ENCODE results near the gene PNKD. TPM values are rescaled to one million over a fixed set of nuclear protein-coding genes. Genes with fewer than 3 reads are reported as not detected.
A peak's percentile ranks its signal among the peaks of the same experiment; 100 is the strongest.

The PNKD gene, protein sequence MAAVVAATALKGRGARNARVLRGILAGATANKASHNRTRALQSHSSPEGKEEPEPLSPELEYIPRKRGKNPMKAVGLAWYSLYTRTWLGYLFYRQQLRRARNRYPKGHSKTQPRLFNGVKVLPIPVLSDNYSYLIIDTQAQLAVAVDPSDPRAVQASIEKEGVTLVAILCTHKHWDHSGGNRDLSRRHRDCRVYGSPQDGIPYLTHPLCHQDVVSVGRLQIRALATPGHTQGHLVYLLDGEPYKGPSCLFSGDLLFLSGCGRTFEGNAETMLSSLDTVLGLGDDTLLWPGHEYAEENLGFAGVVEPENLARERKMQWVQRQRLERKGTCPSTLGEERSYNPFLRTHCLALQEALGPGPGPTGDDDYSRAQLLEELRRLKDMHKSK
- total RNA-seq (ENCODE audit: low replicate concordance): 58.4 and 66.4 TPM in 2 replicates
- long read RNA-seq, transcript PNKD-201 (3 exons, 758 nt): major isoform, 11 of 13 reads
- long read RNA-seq, partial matches to known transcripts: 1 of 13 reads
- long read RNA-seq, other reads (novel, unspliced or antisense): 1 of 13 reads

- Mint-ChIP-seq H3K36me3 (peaks cover 17% of the 10 kb centered on the region), H3K4me1 (ENCODE audit: unreplicated experiment) (peaks cover 32% of the 10 kb centered on the region), H3K27me3 (no peaks in the 10 kb centered on the region), H3K9me3 (no peaks in the 10 kb centered on the region), H3K4me3 (peak within 1 kb of the TSS; percentile 93), H3K27ac (peak within 1 kb of the TSS; percentile 93)
- TF ChIP-seq, protein P1, sequence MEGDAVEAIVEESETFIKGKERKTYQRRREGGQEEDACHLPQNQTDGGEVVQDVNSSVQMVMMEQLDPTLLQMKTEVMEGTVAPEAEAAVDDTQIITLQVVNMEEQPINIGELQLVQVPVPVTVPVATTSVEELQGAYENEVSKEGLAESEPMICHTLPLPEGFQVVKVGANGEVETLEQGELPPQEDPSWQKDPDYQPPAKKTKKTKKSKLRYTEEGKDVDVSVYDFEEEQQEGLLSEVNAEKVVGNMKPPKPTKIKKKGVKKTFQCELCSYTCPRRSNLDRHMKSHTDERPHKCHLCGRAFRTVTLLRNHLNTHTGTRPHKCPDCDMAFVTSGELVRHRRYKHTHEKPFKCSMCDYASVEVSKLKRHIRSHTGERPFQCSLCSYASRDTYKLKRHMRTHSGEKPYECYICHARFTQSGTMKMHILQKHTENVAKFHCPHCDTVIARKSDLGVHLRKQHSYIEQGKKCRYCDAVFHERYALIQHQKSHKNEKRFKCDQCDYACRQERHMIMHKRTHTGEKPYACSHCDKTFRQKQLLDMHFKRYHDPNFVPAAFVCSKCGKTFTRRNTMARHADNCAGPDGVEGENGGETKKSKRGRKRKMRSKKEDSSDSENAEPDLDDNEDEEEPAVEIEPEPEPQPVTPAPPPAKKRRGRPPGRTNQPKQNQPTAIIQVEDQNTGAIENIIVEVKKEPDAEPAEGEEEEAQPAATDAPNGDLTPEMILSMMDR (conservative IDR thresholded peaks at IDR 0.05): no peak
- DNase-seq (ENCODE audit: extremely low spot score, unreplicated experiment): peak; percentile 100
Observed at GRCh38 chr2:218269900-218270720, at the start of gene PNKD, which contains the start of gene AAMP. TSS of gene PNKD (plus strand) at chr2:218270519. CDS start at chr2:218270536, 17 bp downstream. TSS of gene AAMP (minus strand) at chr2:218270137. CDS start at chr2:218270086, 51 bp downstream.

- Mint-ChIP-seq H3K4me3 (peak overlapping the region; percentile 67), H3K27ac (peak overlapping the region; percentile 8), H3K36me3 (peaks cover 18% of the 10 kb centered on the region), H3K4me1 (ENCODE audit: unreplicated experiment) (peaks cover 44% of the 10 kb centered on the region), H3K27me3 (no peaks in the 10 kb centered on the region), H3K9me3 (no peaks in the 10 kb centered on the region)
- TF ChIP-seq, protein P1 (conservative IDR thresholded peaks at IDR 0.05): no peak
- no peak for DNase-seq (ENCODE audit: extremely low spot score, unreplicated experiment)
Observed at GRCh38 chr2:218221000-218221399, 49.3 kb upstream of the PNKD start.

GRCh38 chr2:218223046-218223445 lies 47.3 kb upstream of the PNKD start:
- H3K27ac Mint-ChIP-seq: peak overlapping the region; percentile 80
- no peaks in the 10 kb centered on the region for H3K27me3 Mint-ChIP-seq
- peaks cover 24% of the 10 kb centered on the region for H3K36me3 Mint-ChIP-seq
- H3K9me3 Mint-ChIP-seq: no peaks in the 10 kb centered on the region
- peaks cover 44% of the 10 kb centered on the region for H3K4me1 Mint-ChIP-seq (ENCODE audit: unreplicated experiment)
- TF ChIP-seq, protein P1 (conservative IDR thresholded peaks at IDR 0.05): no peak
- H3K4me3 Mint-ChIP-seq: peak overlapping the region; percentile 36
- no peak for DNase-seq (ENCODE audit: extremely low spot score, unreplicated experiment)

DNA sequence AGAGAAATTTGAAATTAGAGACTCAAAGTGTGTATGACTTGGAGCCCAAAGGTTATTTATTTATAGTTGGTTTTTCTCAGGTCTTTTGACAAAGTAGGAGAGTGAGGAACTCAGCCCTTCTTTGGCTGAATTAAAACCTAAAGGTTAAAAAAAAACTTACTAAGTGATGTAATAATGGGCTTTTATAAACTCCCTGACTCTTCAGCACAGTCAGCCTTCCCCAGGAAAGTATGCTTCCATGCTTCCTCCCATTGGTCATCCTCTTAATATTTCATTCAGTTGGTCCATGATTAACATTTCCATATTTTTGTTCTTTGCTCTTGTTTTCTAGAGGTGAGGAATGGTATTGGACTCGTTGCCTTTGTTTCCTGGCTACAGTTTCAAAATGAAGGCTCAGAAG lies 46.1 kb upstream of the PNKD start:
- Mint-ChIP-seq H3K4me3 (no peak overlapping the region), H3K4me1 (ENCODE audit: unreplicated experiment) (peaks cover 33% of the 10 kb centered on the region), H3K27ac (peak overlapping the region; percentile 51), H3K9me3 (no peaks in the 10 kb centered on the region), H3K27me3 (no peaks in the 10 kb centered on the region), H3K36me3 (peaks cover 30% of the 10 kb centered on the region)
- DNase-seq (ENCODE audit: extremely low spot score, unreplicated experiment): no peak
- TF ChIP-seq, protein P1 (conservative IDR thresholded peaks at IDR 0.05): no peak

DNA sequence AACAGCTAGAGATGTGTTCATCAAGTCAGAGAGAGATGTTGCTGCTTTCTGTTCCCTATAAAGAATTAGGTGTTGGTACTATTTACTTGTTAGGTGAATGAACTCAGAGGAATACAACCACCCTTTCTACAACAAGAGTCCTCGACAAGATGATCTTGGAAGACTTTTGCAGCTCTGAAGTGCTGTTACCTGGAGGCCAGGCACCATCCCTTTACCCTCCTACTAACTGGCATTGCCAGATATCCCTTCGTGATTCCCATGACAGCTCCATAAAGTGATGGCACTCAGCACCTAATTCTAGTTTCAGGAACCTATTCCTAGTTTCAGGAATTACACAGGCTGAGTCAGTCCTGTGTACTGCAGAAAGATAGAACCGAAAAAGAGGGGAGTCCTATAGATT lies 43.4 kb upstream of the PNKD start:
- TF ChIP-seq, protein P1 (conservative IDR thresholded peaks at IDR 0.05): no peak
- peaks cover 36% of the 10 kb centered on the region for H3K36me3 Mint-ChIP-seq
- H3K9me3 Mint-ChIP-seq: no peaks in the 10 kb centered on the region
- H3K27me3 Mint-ChIP-seq: no peaks in the 10 kb centered on the region
- peaks cover 9% of the 10 kb centered on the region for H3K4me1 Mint-ChIP-seq (ENCODE audit: unreplicated experiment)
- no peak for DNase-seq (ENCODE audit: extremely low spot score, unreplicated experiment)
- no peak overlapping the region for H3K4me3 Mint-ChIP-seq
- H3K27ac Mint-ChIP-seq: peak overlapping the region; percentile 50

All from type B pancreatic cell (in vitro differentiated cells).